Retinal pigment epithelial cell (primary cell): ENCODE data around the gene MAT1A.
"Not testable (repeated sequence)": the region's sequence is repeated elsewhere in the genome, so short reads cannot be mapped to it uniquely, and the experiment has no call there.

Experiments
- DNase-seq: peaks from one replicate; pipeline ENCODE4 v3.0.0-alpha.2; 2010; ENCODE audit warnings: low read depth
- H3K4me3 ChIP-seq: 2 replicates; pipeline ENCODE4 v1.5.1; 2011; ENCODE audit warnings: mild to moderate bottlenecking, low read length, control low read depth, moderate library complexity
- TF ChIP-seq, protein P1 (sequence below): conservative IDR thresholded peaks from 2 replicates; pipeline ENCODE4 v1.5.1; 2011; ENCODE audit warnings: low read depth, low read length, control low read depth, inconsistent platforms

MAT1A gene

GRCh38 chr10:80253266-80253962, 36.0 kb downstream of the MAT1A start:
- TF ChIP-seq, protein P1, sequence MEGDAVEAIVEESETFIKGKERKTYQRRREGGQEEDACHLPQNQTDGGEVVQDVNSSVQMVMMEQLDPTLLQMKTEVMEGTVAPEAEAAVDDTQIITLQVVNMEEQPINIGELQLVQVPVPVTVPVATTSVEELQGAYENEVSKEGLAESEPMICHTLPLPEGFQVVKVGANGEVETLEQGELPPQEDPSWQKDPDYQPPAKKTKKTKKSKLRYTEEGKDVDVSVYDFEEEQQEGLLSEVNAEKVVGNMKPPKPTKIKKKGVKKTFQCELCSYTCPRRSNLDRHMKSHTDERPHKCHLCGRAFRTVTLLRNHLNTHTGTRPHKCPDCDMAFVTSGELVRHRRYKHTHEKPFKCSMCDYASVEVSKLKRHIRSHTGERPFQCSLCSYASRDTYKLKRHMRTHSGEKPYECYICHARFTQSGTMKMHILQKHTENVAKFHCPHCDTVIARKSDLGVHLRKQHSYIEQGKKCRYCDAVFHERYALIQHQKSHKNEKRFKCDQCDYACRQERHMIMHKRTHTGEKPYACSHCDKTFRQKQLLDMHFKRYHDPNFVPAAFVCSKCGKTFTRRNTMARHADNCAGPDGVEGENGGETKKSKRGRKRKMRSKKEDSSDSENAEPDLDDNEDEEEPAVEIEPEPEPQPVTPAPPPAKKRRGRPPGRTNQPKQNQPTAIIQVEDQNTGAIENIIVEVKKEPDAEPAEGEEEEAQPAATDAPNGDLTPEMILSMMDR = no peak
- no peak overlapping the region for H3K4me3 ChIP-seq
- no peak for DNase-seq

DNA sequence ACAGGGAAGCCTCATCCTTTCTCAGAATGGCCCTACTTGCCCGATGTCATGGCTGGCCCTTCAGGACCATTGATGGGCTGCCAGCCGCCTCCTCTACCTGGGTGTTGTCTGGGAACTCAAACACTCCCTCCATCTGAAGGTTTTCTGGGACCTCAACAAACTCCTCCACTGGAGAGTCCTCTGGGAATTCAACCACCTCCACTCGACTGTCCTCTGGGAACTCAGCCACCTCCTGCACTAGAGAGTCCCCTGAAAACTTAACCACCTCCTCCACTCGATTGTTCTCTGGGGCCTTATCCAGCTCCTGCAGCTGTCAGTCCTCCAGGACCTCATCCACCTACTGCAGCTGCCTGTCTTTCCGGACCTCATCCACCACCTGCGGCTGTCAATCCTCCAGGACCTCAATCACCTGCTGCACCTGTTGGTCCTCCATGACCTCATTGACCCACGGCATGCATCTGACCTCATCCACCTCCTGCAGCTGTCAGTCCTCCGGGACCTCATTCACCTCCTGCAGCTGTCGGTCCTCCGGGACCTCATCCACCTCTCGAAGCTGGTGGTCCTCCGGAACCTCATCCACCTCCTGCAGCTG, 37.1 kb downstream of the MAT1A start:
- DNase-seq = no peak
- TF ChIP-seq, protein P1 = no peak
- H3K4me3 ChIP-seq = no peak overlapping the region

- DNase-seq, H3K4me3 ChIP-seq: not testable (repeated sequence)
Measured at GRCh38 chr10:80251703-80252280, 37.7 kb downstream of the MAT1A start.

GRCh38 chr10:80250399-80250798, 39.1 kb downstream of the MAT1A start:
- not testable (repeated sequence) for H3K4me3 ChIP-seq, DNase-seq

GRCh38 chr10:80249906-80250305, 39.6 kb downstream of the MAT1A start:
- not testable (repeated sequence) for DNase-seq, H3K4me3 ChIP-seq

DNA sequence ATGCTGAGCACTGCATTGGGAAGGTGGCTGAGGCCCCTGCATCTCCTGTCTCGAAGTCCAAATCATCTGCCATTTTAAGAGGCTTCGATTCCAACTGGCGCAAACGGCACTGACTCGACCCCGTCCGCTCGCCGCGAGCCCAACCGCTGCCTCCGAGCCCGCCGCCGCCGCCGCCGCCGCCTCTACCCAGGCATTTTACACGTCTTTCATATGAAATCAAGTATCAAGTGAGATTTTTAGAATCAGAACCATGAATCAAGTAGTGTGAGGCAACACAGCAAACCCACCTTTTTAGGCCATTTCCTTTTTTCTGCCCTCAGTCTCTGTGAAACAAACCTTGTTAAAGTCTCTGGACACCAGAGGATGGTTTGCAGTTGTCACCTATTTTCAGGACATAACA, 41.8 kb downstream of the MAT1A start:
- DNase-seq, H3K4me3 ChIP-seq: not testable (repeated sequence)

DNA sequence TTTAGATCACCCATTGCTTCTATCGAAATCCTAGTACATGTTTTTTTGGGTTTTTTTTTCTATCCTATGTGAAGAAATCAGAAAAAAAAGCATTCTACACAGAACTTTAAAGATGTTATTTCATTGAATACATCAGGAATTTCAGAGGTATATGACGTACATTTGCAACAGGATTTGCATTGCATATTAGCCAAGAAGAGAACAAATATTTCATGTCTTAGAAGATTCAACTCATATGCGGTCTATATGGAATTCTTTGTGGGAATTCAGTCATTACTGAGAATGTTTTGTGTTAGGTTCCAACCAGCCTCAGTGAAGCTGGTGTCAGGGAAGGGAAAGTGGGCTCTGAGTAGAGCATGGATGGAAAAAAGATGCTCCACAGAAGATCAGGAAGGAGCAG, 45.1 kb downstream of the MAT1A start:
- not testable (repeated sequence) for H3K4me3 ChIP-seq, DNase-seq

DNA sequence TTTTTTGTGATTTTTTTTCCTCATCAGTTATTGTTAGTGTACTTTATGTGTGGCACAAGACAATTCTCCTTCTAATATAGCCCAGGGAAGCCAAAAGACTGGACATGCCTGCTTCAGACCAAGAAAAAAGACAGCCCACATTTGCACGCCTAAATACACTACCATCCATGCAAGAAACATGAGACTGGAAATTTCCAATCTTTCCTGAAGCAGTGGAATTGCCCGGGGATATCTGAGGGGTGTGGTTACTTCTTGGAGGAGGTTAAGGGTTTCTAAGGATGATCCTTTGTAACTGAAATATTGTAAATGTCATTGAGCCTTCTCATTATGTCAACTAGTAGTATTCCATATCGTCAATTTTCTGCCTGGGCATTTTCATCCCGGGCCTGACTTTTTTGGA, 47.1 kb downstream of the MAT1A start:
- not testable (repeated sequence) for DNase-seq, H3K4me3 ChIP-seq

GRCh38 chr10:80236457-80236856, 53.0 kb downstream of the MAT1A start:
- DNase-seq, H3K4me3 ChIP-seq: not testable (repeated sequence)

DNA sequence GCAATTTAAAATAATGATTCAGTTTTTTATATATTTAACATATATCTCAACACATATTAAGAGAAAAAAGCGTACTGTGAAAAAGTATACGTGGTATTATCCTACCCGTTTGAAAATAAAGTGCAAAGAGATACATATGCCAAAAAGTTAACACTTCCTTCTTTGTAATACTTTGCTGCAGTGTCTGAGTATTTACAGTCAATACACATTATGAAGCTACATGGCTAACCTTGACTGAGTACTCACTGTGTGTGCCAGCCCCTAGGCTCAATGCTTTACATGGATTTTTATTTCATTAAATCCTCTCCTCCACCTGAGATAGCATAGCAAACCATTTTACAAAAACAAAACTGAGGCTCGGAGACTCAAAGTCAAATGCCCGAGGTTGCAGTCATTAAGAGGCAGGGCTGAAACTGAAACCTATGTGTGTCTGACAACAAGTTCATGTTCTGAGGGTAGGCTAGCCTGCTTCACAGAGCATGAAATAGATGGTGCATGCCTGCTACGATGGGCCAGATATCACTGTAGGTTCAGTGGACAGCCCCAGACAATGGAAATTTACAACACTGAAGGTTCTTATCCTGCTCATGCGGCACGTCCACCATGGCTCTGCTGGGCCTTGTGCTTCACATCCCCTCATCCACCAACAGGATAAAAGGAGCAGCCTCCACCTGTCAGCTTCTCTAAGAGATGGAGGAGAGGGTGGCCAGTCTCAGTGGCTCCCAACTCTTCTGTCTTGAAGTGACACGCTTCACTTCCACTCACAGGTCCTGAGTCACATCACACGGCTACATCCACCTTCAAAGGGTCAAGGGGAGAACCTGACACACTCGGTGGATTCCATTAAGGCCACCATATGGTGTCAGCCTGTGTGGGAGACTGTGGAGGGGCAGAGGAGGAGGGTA, 54.9 kb downstream of the MAT1A start:
- not testable (repeated sequence) for DNase-seq

GRCh38 chr10:80233871-80234270, 55.6 kb downstream of the MAT1A start:
- H3K4me3 ChIP-seq, DNase-seq: not testable (repeated sequence)

More for the DNA sequence above, 54.9 kb downstream of the MAT1A start:
- H3K4me3 ChIP-seq = not testable (repeated sequence)

DNA sequence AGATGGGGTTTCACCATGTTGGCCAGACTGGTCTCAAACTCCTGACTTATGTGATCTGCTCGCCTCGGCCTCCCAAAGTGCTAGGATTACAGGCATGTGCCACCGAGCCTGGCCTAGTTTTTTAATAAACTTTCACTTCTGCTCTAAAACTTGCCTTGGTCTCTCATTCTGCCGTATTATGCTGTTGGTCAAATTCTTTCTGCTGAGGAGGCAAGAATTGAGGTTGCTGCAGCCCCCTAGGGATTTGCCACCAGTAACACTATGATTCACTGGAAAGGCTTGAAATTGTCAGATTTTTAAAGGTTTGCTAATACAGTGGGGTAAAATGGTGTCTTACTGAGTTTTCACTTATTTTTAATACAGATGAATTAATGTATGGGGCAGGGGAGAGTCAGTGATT, 62.7 kb downstream of the MAT1A start:
- not testable (repeated sequence) for DNase-seq

GRCh38 chr10:80223031-80223419, 66.4 kb downstream of the MAT1A start:
- not testable (repeated sequence) for H3K4me3 ChIP-seq, DNase-seq

More for the DNA sequence above, 62.7 kb downstream of the MAT1A start:
- not testable (repeated sequence) for H3K4me3 ChIP-seq
